A549 (cell line): ENCODE data around the gene RWDD1.

Experiments used
- CHD2 ChIP-seq: fragments of 150-350 bp; IDR thresholded peaks from 2 replicates; pipeline ENCODE4 v1.6.1; 2014; ENCODE audit warnings: low read length; ENCODE audit not compliant: partially characterized antibody
- HOXA7 ChIP-seq: fragments of 250-450 bp; sonication (Bioruptor Pico); IDR thresholded peaks from 2 replicates; pipeline ENCODE4 v1.5.0; 2020; ENCODE audit warnings: mild to moderate bottlenecking, moderate library complexity
- JUN ChIP-seq, 2 experiments: fragments of >200 bp; sonication (Bioruptor Twin); formaldehyde crosslinking; IDR thresholded peaks; 2 replicates in 1 of 2; 3 replicates in 1 of 2; pipeline ENCODE4 v1.6.1; 2016 to 2017
- NR3C1 ChIP-seq: fragments of >200 bp; sonication (Bioruptor Twin); formaldehyde crosslinking; IDR thresholded peaks from 3 replicates; pipeline ENCODE4 v1.6.1; 2017
- RAD21 ChIP-seq, 2 experiments: fragments of >200 bp in 1 of 2; sonication (Bioruptor Twin) in 1 of 2; formaldehyde crosslinking in 1 of 2; IDR thresholded peaks in 1 of 2; conservative IDR thresholded peaks in 1 of 2; 2 replicates in 1 of 2; 3 replicates in 1 of 2; pipeline ENCODE4 v1.6.1; 2012 to 2018; ENCODE audit warnings: inconsistent platforms in 1 of 2
- REST ChIP-seq: fragments of 200-600 bp; sonication (generic); IDR thresholded peaks from 2 replicates; pipeline ENCODE4 v1.6.1; 2016; ENCODE audit warnings: antibody characterized with exemption, mild to moderate bottlenecking, moderate library complexity
- RNF2 ChIP-seq: fragments of 200-600 bp; sonication (generic); IDR thresholded peaks from 2 replicates; pipeline ENCODE4 v1.6.1; 2016; ENCODE audit warnings: low read depth, mild to moderate bottlenecking, antibody characterized with exemption, moderate library complexity, borderline replicate concordance
- SMC3 ChIP-seq: fragments of >200 bp; sonication (Bioruptor Twin); formaldehyde crosslinking; IDR thresholded peaks from 3 replicates; pipeline ENCODE4 v1.6.1; 2018; ENCODE audit warnings: inconsistent platforms
- TF ChIP-seq, protein P1 (sequence below): fragments of >200 bp; sonication (Bioruptor Twin); formaldehyde crosslinking; IDR thresholded peaks from 3 replicates; pipeline ENCODE4 v1.5.1; 2016
- TF ChIP-seq, protein P2 (sequence below): fragments of >200 bp; sonication (Bioruptor Twin); formaldehyde crosslinking; IDR thresholded peaks from 3 replicates; pipeline ENCODE4 v1.6.1; 2016
- TF ChIP-seq, protein P3 (sequence below): IDR thresholded peaks from 2 replicates; pipeline ENCODE4 v1.6.1; 2012

- TF ChIP-seq, protein P1, sequence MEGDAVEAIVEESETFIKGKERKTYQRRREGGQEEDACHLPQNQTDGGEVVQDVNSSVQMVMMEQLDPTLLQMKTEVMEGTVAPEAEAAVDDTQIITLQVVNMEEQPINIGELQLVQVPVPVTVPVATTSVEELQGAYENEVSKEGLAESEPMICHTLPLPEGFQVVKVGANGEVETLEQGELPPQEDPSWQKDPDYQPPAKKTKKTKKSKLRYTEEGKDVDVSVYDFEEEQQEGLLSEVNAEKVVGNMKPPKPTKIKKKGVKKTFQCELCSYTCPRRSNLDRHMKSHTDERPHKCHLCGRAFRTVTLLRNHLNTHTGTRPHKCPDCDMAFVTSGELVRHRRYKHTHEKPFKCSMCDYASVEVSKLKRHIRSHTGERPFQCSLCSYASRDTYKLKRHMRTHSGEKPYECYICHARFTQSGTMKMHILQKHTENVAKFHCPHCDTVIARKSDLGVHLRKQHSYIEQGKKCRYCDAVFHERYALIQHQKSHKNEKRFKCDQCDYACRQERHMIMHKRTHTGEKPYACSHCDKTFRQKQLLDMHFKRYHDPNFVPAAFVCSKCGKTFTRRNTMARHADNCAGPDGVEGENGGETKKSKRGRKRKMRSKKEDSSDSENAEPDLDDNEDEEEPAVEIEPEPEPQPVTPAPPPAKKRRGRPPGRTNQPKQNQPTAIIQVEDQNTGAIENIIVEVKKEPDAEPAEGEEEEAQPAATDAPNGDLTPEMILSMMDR, result no peak
- TF ChIP-seq RAD21 (conservative IDR thresholded peaks at IDR 0.05 in 1 of 2, IDR thresholded peaks at IDR 0.05 in 1 of 2) (no peak), JUN (IDR thresholded peaks at IDR 0.05) (no peak), SMC3 (no peak), HOXA7 (CRISPR knock-in tag) (no peak), RNF2 (no peak), NR3C1 (no peak), REST (no peak), CHD2 (no peak)
- TF ChIP-seq, protein P2, sequence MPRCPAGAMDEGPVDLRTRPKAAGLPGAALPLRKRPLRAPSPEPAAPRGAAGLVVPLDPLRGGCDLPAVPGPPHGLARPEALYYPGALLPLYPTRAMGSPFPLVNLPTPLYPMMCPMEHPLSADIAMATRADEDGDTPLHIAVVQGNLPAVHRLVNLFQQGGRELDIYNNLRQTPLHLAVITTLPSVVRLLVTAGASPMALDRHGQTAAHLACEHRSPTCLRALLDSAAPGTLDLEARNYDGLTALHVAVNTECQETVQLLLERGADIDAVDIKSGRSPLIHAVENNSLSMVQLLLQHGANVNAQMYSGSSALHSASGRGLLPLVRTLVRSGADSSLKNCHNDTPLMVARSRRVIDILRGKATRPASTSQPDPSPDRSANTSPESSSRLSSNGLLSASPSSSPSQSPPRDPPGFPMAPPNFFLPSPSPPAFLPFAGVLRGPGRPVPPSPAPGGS, result no peak
- TF ChIP-seq, protein P3, sequence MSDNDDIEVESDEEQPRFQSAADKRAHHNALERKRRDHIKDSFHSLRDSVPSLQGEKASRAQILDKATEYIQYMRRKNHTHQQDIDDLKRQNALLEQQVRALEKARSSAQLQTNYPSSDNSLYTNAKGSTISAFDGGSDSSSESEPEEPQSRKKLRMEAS, result no peak
Measured at GRCh38 chr6:116616737-116617053, 45.4 kb downstream of the RWDD1 start.
